ENCODE measurements around the gene DUSP22. TPM values are rescaled to one million over a fixed set of nuclear protein-coding genes. Genes with fewer than 3 reads are reported as not detected.

Gene DUSP22
- total and polyA plus RNA-seq, 2 donors (not counting 1 experiment from before 2014, with no cell fraction given): 10.9 to 13.7 TPM

- H3K9ac ChIP-seq (ENCODE audit: insufficient read depth, low read length): no peak overlapping the region
- no peaks in the 10 kb centered on the region for H3K4me1 ChIP-seq (ENCODE audit: control insufficient read depth, extremely low read depth, insufficient read depth, low read length)
- no peaks in the 10 kb centered on the region for H3K79me2 ChIP-seq (ENCODE audit: control insufficient read depth, insufficient read depth, low read length)
- no peaks in the 10 kb centered on the region for H3K9me3 ChIP-seq (ENCODE audit: control insufficient read depth, insufficient read depth, low read depth, low read length)
- TF ChIP-seq CTCF (conservative IDR thresholded peaks at IDR 0.05 in 1 of 2, IDR thresholded peaks at IDR 0.05 in 1 of 2; ENCODE audit: low read depth in 1 of 2, low read length in 2 of 2) (no peak), EZH2 (IDR thresholded peaks at IDR 0.05; ENCODE audit: low read length, missing control alignments) (no peak)
- no peaks in the 10 kb centered on the region for H3K27me3 ChIP-seq (ENCODE audit: control insufficient read depth, insufficient read depth, low read length)
- H2AFZ ChIP-seq (ENCODE audit: low read length): no peak overlapping the region
- H3K27ac ChIP-seq (ENCODE audit: insufficient read depth, low read length): no peak overlapping the region
- no peak overlapping the region for H3K4me2 ChIP-seq (ENCODE audit: extremely low read depth, insufficient read depth, low read length)
- no peaks in the 10 kb centered on the region for H3K36me3 ChIP-seq (ENCODE audit: control insufficient read depth, insufficient read depth, low read length)
- no peak for DNase-seq (ENCODE audit: low read depth in 2 of 2)
- no peak overlapping the region for H3K4me3 ChIP-seq (replicated peaks in 1 of 4; ENCODE audit: control extremely low read depth in 1 of 4, insufficient read depth in 1 of 4, low read depth in 3 of 4, low read length in 4 of 4)
- no peaks in the 10 kb centered on the region for H4K20me1 ChIP-seq (ENCODE audit: control insufficient read depth, extremely low read depth, insufficient read depth, low read length)
These were observed 55.9 kb downstream of the DUSP22 start for GRCh38 chr6:347951-348859.

GRCh38 chr6:348860-349396, 56.6 kb downstream of the DUSP22 start:
- H3K9me3 ChIP-seq (ENCODE audit: control insufficient read depth, insufficient read depth, low read depth, low read length): no peaks in the 10 kb centered on the region
- H3K9ac ChIP-seq (ENCODE audit: insufficient read depth, low read length): no peak overlapping the region
- H3K36me3 ChIP-seq (ENCODE audit: control insufficient read depth, insufficient read depth, low read length): no peaks in the 10 kb centered on the region
- no peaks in the 10 kb centered on the region for H3K27me3 ChIP-seq (ENCODE audit: control insufficient read depth, insufficient read depth, low read length)
- no peak overlapping the region for H3K27ac ChIP-seq (ENCODE audit: insufficient read depth, low read length)
- no peaks in the 10 kb centered on the region for H4K20me1 ChIP-seq (ENCODE audit: control insufficient read depth, extremely low read depth, insufficient read depth, low read length)
- no peak for TF ChIP-seq CTCF (conservative IDR thresholded peaks at IDR 0.05 in 1 of 2, IDR thresholded peaks at IDR 0.05 in 1 of 2; ENCODE audit: low read depth in 1 of 2, low read length in 2 of 2)
- no peak for TF ChIP-seq EZH2 (IDR thresholded peaks at IDR 0.05; ENCODE audit: low read length, missing control alignments)
- no peaks in the 10 kb centered on the region for H3K79me2 ChIP-seq (ENCODE audit: control insufficient read depth, insufficient read depth, low read length)
- H3K4me3 ChIP-seq (replicated peaks in 1 of 4; ENCODE audit: control extremely low read depth in 1 of 4, insufficient read depth in 1 of 4, low read depth in 3 of 4, low read length in 4 of 4): no peak overlapping the region
- no peak overlapping the region for H2AFZ ChIP-seq (ENCODE audit: low read length)
- H3K4me2 ChIP-seq (ENCODE audit: extremely low read depth, insufficient read depth, low read length): no peak overlapping the region
- DNase-seq (ENCODE audit: low read depth in 2 of 2): no peak
- H3K4me1 ChIP-seq (ENCODE audit: control insufficient read depth, extremely low read depth, insufficient read depth, low read length): no peaks in the 10 kb centered on the region

DNA sequence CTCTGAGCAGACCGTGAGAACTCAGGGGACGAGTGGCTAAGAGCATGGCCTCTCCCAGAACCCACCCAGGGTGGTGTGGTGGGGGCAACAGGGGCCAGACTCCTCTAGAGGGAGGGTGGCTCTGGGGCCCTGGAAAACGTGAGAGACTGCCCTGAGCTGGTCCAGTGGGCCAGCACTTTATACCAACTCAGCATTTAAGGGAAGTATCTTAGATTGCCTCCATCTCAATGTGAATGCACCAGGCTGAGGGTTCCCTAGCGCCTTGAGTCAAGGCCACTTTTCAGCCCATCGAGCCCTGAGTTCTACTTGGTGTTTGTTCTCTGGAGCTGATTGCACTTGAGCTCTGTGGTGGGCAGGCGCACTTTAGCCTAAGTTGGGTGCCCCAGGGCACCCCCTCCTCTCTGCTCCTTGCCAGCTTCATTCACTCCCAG, 57.2 kb downstream of the DUSP22 start:
- Histone ChIP-seq H2AFZ (ENCODE audit: low read length) (no peak overlapping the region), H3K27me3 (ENCODE audit: control insufficient read depth, insufficient read depth, low read length) (no peaks in the 10 kb centered on the region), H3K79me2 (ENCODE audit: control insufficient read depth, insufficient read depth, low read length) (no peaks in the 10 kb centered on the region), H3K27ac (ENCODE audit: insufficient read depth, low read length) (no peak overlapping the region), H4K20me1 (ENCODE audit: control insufficient read depth, extremely low read depth, insufficient read depth, low read length) (no peaks in the 10 kb centered on the region), H3K9me3 (ENCODE audit: control insufficient read depth, insufficient read depth, low read depth, low read length) (no peaks in the 10 kb centered on the region), H3K36me3 (ENCODE audit: control insufficient read depth, insufficient read depth, low read length) (no peaks in the 10 kb centered on the region), H3K4me1 (ENCODE audit: control insufficient read depth, extremely low read depth, insufficient read depth, low read length) (no peaks in the 10 kb centered on the region), H3K9ac (ENCODE audit: insufficient read depth, low read length) (no peak overlapping the region), H3K4me3 (replicated peaks in 1 of 4; ENCODE audit: control extremely low read depth in 1 of 4, insufficient read depth in 1 of 4, low read depth in 3 of 4, low read length in 4 of 4) (no peak overlapping the region), H3K4me2 (ENCODE audit: extremely low read depth, insufficient read depth, low read length) (no peak overlapping the region)
- DNase-seq (ENCODE audit: low read depth in 2 of 2): no peak
- no peak for TF ChIP-seq CTCF (conservative IDR thresholded peaks at IDR 0.05 in 1 of 2, IDR thresholded peaks at IDR 0.05 in 1 of 2; ENCODE audit: low read depth in 1 of 2, low read length in 2 of 2)
- TF ChIP-seq EZH2 (IDR thresholded peaks at IDR 0.05; ENCODE audit: low read length, missing control alignments): no peak
